Stimulated activated CD8-positive, alpha-beta memory T cell treated with anti-CD3 and anti-CD28 coated beads, Interleukin-2, amount 100 ng/mL, for 1 hour (primary cell): Measurements from ENCODE around the gene GALNT14.

Source experiments
- DNase-seq, 2 donors: peaks; one replicate each; pipeline ENCODE4 v3.0.0-alpha.2; 2020; ENCODE audit warnings: low read depth in 2 of 2

GALNT14 gene

DNA sequence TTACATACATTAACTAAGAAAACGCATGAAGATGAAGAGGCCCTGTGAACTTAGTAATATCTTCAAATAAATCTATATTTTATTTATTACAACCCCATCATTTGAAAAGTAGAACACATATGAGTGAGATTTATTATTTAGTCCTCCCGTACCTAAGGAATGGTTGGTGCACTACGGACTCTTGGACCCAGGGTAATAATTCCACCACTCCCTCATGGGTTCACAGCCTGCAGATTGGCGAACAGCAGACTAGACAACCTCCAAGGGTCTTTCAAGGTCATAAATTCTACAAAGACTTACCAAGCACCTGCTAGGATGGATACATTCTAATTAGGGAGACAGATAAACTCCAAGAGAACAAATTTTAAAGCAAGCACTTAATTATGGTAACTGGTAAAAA, 51.6 kb downstream of the GALNT14 start:
- DNase-seq = no peak

GRCh38 chr2:31083234-31083993, 54.8 kb downstream of the GALNT14 start:
- no peak for DNase-seq

DNA sequence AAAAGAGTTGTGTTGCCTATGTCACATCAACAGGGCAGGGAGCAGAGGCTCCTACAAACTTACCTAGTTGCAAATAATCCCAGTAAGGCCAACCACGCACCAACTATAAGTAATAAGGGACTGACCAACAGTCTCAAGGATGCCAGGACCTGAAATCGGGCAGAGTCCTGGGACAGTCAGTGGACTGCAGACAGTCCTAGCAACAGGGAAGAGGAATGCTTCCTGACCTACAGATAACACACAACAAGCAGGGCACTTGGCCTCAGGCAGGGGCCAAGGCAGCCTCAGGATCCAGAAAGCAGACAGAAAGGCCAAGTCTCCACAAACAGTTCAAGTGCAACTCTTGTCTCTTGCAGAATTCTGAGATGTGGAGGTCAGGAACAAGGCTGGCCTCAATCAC, 56.2 kb downstream of the GALNT14 start:
- DNase-seq = no peak

- DNase-seq = no peak
Observed at GRCh38 chr2:31081492-31081891, 56.7 kb downstream of the GALNT14 start.

GRCh38 chr2:31080361-31080760, 57.9 kb downstream of the GALNT14 start:
- DNase-seq = no peak

GRCh38 chr2:31079665-31080064, 58.6 kb downstream of the GALNT14 start:
- DNase-seq = no peak

DNA sequence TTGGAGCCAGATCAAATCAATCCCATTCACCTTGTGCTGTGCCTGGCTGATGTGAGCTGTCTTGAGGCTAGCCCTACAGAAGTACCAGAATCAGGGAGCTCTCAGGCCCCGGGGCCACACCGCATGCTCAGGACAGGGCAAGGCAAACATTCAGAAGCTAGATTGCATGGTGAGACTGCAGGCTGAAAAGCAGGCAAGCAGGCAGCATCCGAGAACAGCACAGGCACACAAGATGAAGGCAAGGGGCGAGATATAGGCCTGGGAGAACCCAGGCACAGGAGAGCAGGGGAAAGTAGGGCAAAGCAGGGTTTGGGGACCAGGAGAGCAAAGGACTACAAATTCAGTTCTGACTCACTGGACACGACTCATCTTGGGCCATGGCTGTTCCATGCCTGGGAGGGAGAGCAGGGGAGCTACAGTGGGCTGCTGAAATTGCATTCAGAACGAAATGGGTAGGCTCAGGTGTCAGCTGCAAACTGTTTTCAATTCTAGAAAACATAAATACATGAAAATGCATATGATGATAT, 59.6 kb downstream of the GALNT14 start:
- no peak for DNase-seq

GRCh38 chr2:31078011-31078410, 60.2 kb downstream of the GALNT14 start:
- DNase-seq = no peak

DNA sequence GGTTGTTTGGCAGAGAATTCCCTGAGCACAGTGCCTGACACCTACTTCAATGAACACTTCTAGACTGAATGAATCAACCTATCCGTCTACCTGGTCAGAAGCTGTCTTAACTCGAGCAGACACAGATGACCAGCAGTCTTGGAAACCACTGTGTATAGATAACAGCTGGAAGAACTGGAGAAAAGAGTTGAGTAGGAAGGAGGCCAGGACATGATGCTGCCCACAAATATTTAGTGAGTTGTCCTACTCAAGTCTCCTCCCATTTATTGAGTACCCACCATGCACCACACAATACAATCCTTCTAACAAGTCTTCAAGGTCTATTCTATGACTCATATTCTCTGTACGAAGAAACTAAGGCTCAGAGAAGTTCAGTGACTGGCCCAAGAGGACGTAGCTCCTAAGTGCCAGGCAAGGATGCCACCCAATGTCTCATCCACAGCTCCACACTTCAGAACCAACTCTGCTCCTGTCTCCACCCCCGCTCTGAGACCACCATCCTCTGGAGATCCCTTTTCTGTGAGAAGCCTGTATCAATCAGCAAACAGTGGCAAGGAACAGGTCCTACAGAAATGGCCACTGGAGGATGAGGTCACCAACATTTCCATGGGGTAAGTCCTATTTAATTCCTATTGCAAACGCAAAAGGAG, 62.2 kb downstream of the GALNT14 start:
- no peak for DNase-seq

DNA sequence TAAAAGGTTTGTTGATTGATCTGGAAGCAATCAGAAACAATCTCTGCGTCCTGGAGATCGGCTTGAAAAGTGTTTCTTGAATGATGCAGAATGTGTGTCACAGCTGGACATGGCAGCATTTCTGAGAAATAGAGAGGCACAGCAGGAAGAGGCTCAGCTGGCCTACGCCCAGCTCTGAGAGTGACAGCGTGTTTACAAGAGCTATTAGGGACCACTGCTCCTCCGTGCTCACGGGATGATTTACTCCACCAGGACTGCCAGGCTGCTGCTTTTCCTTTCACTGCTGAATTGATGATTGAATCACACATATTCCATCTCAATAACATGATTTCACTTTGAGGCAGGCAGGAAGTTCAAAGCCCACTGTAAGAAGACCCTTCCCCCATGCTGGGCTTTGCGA, 62.8 kb downstream of the GALNT14 start:
- DNase-seq = no peak

DNA sequence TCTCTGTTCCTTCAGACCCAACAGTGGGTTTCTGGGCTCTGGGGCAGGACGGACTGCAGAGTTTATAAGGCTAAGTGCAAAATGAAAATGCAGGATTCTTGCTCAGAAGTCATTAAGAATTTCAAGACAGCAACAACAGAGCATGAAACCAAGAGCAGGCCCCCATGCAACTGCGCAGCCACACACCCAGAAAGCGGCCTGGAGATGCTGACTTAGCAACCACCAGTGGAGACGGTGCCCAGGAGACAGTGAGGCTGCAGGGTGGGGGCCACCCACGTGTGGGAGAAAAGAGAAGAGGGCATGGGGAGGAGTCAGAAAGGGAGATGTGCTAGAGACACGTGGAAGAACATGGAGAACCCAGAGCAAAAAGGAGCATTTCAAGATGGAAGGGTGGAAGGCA, 66.5 kb downstream of the GALNT14 start:
- DNase-seq = no peak

- DNase-seq = no peak
Observed at GRCh38 chr2:31070339-31071125, 67.7 kb downstream of the GALNT14 start.

GRCh38 chr2:31069643-31070325, 68.5 kb downstream of the GALNT14 start:
- DNase-seq = no peak

DNA sequence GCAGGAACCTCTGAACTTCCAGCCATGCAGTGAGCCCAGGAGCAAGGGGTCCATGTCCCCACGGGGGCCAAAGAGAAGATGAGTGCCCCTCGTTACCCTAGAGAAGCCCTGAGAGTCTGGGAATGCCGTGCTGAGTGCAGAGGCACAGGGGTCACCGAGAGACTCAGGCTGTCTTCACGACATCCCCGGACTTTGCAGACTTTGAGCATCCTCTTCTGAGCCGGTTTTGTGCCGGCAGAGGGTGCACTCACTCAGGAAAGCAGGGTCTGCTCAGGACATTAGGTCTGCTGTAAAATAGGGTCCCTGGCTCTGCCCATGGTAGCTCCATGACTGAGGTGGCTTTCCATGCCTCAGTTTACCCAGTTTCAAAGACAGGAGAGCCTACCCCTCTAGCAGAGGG, 71.0 kb downstream of the GALNT14 start:
- DNase-seq = no peak

DNA sequence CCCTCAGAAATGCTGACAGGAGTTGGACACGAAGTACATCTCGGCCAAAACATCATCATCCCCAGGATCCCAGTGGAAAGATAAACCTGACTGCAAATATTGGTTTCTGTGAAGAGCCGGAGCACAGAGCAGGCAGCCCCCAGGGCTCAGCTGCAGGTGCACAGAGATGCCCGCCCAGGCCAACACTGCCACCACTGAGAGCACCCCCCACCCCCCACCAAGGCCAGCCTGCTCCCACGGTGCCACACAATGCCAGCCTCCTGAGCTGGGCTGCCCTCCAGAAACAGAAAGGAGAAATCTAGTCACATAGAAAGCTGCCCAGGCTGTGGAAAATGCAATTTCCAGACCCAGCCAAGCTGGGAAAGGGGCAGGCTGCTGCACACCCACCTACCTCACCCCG, 71.7 kb downstream of the GALNT14 start:
- no peak for DNase-seq

GRCh38 chr2:31066086-31066485, 72.2 kb downstream of the GALNT14 start:
- no peak for DNase-seq

DNA sequence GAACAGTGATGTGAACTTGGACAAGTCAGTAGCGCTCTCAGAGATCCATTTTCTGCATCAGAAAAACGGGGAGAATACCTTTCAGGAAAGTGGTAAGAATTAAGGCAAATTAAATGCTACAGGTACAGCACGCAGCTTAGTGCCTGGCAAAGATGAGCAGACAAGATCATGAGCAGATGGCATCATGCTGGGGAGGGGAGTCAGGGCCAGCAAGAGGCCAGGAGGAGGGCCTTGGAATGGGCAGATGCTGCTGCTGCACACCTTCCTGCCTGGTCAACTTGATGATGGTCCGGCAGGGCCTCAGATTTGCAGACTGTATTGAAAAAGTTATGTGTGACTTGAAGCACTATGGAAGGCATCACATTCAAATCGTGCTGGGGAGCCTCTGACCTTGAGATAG, 72.9 kb downstream of the GALNT14 start:
- DNase-seq = no peak

DNA sequence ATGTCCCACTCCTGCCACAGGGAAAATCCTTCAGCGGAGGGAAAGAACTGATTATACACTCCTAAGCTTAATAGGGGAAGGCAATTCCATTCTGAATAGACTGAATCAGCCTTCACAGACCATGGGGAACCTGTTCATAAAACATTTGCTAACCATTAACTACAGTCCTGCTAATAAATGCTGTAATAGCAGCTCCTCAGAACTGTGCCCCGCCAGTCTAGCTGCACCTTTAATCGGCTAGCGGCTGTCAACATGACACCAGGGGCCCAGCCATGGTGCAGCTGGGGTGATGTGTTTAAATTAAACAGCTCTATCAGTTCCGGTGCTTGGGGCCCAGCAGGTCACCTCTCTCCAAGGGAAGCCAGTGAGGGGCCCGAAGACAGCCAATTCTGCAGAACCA, 77.8 kb downstream of the GALNT14 start:
- no peak for DNase-seq

DNA sequence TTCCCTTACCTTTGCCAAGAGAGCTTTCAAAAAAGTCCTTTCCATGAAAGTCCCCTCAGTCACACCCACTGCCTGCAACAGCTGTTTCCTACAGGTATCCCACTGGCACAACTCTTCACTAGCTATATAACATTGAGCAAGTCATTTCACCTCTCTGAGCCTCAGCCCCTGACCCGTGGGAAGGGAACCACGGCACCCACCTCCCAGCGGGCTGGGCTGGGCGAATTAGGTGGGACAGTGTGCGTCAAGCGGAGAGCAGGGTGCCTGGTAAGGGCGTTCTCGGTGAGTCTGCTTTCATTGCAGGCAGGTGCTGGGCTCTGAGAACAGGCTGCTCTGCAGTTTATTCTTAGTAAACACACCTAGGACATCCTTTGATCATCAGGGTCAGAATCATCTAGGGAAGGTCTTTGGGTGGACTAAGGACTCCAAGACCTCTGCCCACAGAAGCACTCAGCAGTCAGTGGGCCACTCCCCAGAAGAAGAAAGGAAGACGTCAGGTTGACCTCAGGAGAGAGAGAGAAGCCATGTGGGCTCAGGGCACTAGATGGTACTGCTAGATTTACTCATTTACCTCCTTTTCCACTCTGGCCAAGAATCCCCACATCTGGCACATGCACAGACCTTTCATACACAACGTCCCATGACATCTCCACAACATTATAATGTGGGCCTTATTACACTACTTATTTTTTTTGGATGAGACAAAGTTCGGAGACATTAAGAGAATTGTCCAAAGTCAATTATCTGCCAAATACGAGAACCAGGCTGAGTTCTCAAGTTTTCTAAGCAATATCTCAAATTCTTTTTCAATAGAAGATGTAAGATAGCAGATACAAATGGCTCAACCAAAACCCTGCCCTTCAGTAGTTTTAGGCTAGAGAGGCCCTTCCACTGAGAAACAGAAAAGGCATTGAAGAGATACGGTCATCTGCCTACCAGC, 79.9 kb downstream of the GALNT14 start:
- no peak for DNase-seq

GRCh38 chr2:31057691-31058090, 80.5 kb downstream of the GALNT14 start:
- DNase-seq = no peak

DNA sequence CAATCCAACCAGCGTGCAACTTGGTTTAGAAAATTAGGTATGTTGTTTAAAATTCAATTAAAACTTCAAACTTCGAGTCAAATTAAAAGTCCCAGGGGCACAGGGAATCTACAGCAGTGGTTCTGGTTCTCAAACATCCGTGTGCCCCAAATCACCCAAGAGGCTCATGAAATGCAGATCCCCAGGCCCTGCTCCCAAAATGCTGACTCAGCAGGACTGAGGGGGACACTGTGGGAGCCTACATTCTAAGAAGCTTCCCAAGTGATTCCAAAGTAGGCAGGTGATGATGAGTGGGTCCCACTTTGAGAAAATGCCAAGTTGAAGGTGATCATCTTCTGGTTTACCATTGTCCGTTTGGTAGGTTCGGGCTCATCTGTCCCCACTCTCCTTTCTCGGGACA, 82.3 kb downstream of the GALNT14 start:
- no peak for DNase-seq
